Upper lobe of left lung (tissue), 4 donors: ENCODE measurements around the gene SPATA7.

ENCODE experiments used
- EP300 ChIP-seq, 4 donors: sonication (generic); formaldehyde crosslinking; IDR thresholded peaks; one replicate each; pipeline ENCODE4 v1.5.1; 2017; ENCODE audit warnings: antibody characterized with exemption in 4 of 4, control low read depth in 2 of 4
- POLR2A ChIP-seq, 4 donors: fragments of 450-650 bp; IDR thresholded peaks; one replicate each; pipeline ENCODE4 v1.5.1; 2016 to 2017; ENCODE audit warnings: antibody characterized with exemption in 4 of 4, mild to moderate bottlenecking in 2 of 4
- POLR2AphosphoS5 ChIP-seq, 2 donors: sonication (generic); formaldehyde crosslinking; IDR thresholded peaks; one replicate each; pipeline ENCODE4 v1.5.1; 2017; ENCODE audit warnings: antibody characterized with exemption in 2 of 2
- TF ChIP-seq, protein P1 (sequence below), 6 experiments: fragments of 450-650 bp in 4 of 6; fragments of 200-600 bp in 2 of 6; sonication (generic) in 2 of 6; IDR thresholded peaks; one replicate each; pipeline ENCODE4 v1.5.1; 2016 to 2019; ENCODE audit warnings: antibody characterized with exemption in 6 of 6

DNA sequence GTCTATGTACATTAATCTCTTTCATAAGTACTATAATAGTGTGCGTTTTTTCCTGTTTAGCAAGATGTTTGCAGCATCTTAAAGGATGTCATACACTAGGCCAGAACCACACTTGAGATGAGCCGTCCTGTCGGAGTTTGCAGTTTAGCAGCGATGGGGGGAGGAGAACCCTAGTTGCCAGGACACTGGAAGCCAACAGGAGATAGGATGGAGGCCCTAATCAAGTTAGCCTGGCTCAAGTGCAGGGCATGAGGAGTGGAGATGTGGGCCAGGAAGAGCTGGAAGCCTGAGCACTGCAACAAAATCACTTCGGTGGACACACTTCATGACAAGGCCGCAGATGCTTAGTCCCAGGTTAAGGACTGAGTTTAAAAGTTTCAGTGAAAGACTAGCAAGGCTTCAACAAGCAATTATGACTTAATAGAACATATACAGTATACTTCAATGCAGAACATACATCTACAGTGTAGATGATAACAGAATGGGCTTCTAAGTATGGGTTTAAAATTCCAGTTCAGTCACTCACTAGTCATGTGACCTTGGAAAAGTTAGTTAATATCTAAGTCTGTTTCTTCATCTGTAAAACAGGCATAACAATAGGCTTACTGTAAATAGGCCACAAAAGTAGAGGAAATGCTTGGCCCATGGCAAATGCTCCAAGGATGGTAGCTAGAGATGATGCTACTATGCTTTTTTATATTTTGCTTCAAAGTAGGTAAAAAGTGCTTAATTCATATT lies 92.2 kb downstream of the SPATA7 start:
- TF ChIP-seq, protein P1, sequence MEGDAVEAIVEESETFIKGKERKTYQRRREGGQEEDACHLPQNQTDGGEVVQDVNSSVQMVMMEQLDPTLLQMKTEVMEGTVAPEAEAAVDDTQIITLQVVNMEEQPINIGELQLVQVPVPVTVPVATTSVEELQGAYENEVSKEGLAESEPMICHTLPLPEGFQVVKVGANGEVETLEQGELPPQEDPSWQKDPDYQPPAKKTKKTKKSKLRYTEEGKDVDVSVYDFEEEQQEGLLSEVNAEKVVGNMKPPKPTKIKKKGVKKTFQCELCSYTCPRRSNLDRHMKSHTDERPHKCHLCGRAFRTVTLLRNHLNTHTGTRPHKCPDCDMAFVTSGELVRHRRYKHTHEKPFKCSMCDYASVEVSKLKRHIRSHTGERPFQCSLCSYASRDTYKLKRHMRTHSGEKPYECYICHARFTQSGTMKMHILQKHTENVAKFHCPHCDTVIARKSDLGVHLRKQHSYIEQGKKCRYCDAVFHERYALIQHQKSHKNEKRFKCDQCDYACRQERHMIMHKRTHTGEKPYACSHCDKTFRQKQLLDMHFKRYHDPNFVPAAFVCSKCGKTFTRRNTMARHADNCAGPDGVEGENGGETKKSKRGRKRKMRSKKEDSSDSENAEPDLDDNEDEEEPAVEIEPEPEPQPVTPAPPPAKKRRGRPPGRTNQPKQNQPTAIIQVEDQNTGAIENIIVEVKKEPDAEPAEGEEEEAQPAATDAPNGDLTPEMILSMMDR (IDR thresholded peaks at IDR 0.05), result no peak
- TF ChIP-seq POLR2A (IDR thresholded peaks at IDR 0.05) (no peak), POLR2AphosphoS5 (IDR thresholded peaks at IDR 0.05) (no peak), EP300 (IDR thresholded peaks at IDR 0.05) (no peak)
